Right kidney (tissue), 1 donor: ENCODE data around the gene DAB1.
"Not testable (repeated sequence)": the region's sequence is repeated elsewhere in the genome, so short reads cannot be mapped to it uniquely, and the experiment has no call there.

Experiments
- DNase-seq: peaks from one replicate; pipeline ENCODE4 v3.0.0-alpha.2; 2016

DAB1 gene

DNA sequence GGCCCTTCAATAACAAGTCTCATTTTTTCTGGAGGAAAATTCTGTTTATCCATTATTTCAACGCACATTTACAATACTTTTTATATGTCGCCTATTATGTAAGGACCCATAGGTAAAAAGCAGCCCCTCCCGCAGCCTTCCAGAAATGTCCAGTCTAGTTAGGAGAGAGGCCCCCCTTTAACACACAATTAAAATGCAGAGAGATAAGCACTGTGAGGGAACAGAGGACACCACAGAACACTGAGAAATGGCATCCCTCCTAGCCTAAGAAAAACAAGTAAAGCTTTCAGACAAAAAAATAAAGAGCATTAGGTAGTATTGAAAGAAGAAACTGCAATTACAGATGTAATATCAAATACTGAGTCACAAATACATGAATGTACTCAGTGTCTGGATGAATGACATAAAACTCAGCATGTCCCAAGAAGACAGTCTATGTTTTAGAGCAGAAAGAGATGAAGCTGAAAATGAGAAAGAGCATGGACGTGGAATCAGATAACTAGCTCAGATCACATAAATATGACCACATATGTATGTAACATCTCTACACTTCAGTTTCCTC lies 62.9 kb downstream of the DAB1 start:
- no peak for DNase-seq

DNA sequence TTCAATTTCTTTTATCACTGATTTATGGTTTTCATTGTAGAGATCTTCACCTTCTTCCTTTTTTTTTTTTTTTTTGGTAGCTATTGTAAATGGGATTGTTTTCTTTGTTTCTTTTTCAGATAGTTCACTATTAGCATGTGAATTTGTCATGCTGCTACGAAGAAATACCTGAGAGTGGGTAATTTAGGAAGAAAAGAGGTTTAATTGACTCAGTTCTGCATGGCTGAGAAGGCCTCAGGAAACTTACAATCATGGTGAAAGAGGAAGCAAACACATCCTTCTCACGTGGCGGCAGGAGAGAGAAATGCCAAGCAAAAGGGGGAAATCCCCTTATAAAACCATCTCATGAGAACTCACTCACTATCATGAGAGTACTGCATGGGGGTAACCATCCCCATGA lies 66.4 kb downstream of the DAB1 start:
- no peak for DNase-seq

DNA sequence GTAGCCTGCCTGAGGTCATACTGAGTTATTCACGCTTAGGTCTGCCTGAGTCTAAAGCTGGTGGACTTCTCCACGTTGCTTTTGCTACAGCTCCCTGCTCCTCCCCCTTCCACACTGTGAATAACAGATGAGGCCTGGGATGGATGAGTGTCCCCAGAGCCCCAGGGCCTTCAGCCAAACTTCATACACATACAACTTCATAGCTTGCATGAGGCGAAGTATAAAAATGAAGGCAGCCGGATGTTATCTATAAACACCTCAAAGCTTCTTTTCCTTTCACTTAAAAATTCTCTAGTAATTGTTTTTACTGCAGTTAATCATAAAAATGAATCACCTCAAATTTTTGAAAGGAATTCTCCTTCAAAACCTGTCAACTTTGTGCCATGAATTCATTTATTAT lies 70.2 kb downstream of the DAB1 start:
- no peak for DNase-seq

DNA sequence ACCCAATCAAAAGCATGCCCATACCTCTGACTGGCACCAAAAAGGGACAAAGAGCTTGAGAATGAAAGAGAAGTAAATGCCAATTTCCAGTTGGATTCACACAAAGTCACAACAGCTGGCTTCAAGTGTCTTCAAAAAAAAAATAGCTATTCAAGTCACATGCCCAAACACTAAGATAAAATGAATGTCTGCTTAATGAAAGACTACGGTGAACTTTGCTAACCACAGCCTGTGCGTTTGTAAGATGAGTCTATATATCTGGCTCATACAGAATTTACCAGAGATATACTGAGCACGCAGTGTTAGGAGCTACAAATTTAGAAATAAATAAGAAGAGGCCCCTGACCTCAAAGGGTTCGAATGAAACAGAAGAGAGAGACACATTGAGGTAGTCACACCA lies 73.2 kb downstream of the DAB1 start:
- no peak for DNase-seq

DNA sequence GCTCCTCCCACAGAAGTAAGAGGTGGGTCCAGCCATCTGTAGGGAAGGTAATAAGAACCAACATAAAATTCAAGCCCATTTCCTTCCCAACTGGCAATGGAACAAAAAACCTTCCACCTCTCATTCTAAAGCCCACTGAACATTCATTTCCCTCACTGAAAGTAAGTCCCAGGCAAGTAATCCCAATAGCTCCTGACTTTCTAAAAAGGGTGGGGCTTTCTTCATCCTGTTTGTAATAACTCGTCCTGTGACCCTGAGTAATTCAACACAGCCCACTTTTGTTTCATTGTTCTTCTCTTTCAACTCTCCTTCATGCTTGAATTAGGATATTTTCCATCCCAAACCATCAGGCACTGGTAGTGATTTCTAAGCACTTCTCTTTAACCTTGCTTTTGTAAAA lies 74.9 kb downstream of the DAB1 start:
- DNase-seq: no peak

DNA sequence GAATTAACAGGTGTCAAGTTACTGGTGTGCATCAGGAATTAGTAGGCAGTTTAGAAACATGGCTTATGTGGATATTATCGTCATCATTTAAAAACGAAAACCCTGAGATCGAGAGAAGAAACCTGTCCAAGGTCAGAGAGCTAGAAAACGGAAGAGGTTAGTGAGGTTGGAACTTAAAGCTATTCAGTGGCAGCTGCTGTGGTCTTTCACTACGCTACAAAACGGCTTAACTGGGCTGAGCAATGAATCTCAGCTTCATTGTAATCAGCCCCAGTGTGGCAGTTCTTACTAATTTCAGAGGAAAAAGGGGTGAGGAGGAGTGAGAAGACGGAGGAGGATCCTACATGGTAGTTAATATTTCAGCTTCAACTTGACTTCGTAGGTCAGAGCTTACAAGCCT lies 77.9 kb downstream of the DAB1 start:
- no peak for DNase-seq

DNA sequence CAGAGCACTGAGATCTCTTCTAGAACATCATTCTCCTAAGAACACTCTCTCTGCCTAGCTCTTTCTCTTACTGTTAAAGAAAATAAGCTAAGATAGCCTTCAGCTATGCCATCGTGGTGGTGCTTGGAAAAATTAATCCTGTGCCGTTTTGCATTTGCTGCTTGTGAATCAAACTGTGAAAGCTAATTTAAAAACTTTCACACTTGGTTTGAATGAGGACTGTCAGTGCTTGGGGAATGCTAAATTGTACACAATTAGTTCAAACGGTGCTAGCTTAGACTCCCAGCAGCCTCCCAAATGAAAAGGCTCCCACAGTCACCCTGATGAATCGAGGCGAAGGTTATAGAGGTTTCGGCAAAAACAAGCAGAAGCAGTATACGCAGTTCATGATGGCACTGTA lies 79.6 kb downstream of the DAB1 start:
- no peak for DNase-seq

DNA sequence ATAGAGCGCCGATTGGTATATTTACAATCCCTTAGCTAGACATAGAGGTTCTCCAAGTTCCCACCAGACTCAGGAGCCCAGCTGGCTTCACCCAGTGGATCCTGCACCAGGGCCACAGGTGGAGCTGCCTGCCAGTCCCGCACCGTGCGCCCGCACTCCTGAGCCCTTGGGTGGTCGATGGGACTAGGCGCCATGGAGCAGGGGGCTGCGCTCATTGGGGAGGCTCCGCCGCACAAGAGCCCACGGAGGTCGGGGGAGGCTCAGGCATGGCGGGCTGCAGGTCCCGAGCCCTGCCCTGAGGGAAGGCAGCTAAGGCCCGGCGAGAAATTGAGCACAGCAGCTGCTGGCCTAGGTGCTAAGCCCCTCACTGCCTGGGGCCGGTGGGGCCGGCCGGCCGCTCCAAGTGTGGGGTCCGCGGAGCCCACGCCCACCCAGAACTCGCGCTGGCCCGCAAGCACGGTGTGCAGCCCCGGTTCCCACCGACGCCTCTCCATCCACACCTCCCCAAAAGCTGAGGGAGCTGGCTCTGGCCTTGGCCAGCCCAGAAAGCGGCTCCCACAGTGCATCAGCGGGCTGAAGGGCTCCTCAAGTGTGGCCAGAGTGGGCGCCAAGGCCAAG lies 80.5 kb downstream of the DAB1 start:
- DNase-seq: not testable (repeated sequence)

DNA sequence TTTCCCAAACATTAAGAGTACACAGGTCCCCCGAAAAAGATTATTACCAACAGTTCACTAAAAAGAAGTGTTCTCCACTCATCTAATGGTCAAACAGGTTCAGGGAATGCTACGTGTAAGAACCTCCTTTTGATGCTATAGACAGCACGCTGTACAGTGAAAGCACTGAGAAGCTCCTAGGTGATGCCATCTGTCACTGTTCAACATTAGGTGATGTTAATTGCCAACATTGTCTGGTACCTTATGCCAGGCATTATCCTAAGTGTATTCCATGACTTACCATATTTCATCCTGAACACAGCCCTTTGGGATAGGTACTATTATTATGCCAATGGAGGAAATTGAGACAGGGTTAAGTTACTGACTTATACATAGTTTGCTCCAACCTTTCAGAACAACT lies 82.1 kb downstream of the DAB1 start:
- no peak for DNase-seq

DNA sequence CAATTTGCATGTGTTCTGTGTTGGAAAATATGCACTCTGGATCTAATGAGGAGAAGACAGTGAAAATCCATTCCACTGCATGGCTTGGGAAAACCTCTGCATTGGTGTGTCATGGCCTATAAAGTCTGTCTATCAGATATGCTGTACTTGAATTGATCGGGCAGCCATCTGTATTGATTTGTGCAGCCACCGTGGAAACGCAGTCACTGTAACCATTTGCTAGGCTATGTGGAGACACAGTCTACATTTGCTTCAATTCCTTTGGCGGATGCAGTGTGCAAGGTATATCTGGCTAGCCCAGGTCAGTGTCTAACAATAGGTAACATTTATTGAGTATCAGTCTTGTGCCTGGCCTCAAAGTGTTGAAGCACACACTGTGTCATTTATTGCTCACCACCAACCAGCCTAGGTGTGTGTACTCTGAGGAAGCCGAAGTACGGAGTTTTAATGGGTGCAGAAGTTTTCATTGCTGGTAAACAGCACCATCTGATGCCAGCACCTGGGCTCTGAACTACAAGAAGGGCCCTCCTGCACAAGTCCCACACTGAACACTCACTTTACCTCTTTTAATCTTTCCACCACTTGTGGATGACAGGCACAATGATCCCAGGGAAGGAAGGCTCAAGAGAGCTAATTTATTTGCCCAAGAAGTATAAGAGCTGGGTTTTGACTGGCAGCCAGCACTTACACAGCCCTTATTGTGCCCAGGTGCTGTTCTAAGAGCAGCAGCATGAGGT lies 83.4 kb downstream of the DAB1 start:
- DNase-seq: no peak

DNA sequence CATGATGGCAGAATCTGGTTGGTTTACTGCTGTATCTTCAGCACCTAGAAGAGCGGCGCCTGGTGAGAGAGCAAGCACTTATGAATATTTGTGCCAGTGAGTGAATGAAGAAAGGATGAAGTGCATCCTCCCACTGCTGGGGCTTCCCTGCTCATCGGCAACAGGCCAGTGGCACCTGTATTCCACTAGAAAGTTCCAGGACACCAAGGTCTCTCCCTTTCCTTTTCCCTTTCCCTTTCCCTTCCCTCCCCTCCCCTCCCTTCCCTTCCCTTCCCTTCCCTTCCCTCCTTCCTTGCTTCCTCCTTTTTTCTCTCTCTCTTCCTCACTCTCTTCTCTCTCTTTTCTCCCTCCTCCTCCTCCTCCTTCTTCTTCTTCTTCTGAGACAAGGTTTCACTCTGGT lies 86.2 kb downstream of the DAB1 start:
- no peak for DNase-seq

DNA sequence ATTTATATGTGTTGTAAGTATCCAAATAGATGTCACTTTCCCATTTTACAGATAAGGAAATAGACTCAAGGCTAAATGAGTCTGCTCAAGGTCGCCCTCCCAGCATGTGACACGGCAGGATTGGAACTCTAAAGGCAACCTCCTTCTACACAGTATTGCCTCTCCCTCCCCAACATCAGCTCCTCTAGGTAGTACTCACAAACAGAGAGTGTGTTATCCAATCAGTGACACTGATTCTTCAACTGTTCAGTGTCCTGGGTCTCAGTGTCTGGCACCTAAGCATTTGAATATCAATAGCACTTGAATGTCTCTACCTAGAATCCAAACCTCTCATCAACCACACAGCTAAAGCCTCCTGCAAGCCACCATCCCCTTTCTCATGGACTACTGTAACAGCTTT lies 87.1 kb downstream of the DAB1 start:
- no peak for DNase-seq

DNA sequence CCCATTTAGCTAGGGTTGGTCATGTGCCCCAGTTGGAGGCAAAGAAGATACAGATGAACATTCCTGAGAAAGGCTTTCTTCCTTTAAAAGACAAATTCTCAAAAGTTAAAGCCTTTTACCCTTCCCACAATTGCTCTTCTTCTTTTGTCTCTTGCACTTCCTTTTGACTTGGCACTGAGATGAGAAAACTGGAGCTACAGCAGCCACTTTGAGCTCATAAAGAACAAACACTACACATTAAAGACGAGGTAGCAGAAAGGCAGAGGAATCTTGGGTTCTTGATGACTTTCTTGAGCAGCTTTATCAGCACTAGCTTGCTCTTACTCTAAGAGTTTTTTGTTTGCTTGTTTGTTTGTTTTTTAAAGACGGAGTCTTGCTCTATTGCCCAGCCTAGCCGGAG lies 92.2 kb downstream of the DAB1 start:
- no peak for DNase-seq

DNA sequence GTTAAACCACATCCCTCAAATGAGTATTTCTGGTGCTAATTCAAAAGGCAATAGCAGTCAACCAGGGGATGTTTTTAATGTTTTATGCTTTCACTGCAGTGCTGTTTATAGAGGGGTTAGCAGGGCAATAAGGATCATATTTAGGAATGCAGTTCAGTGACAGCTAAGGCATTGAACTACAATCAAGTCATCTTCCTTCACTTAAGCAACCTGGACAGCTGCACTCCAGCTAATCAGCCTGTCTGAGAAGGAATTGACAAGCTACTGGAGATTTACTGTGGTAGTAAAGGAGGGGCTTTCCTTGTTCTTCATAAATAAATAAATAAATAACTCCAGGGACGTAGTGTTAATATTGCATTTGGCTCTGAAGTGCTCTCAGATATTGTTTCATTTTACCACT lies 93.9 kb downstream of the DAB1 start:
- no peak for DNase-seq

DNA sequence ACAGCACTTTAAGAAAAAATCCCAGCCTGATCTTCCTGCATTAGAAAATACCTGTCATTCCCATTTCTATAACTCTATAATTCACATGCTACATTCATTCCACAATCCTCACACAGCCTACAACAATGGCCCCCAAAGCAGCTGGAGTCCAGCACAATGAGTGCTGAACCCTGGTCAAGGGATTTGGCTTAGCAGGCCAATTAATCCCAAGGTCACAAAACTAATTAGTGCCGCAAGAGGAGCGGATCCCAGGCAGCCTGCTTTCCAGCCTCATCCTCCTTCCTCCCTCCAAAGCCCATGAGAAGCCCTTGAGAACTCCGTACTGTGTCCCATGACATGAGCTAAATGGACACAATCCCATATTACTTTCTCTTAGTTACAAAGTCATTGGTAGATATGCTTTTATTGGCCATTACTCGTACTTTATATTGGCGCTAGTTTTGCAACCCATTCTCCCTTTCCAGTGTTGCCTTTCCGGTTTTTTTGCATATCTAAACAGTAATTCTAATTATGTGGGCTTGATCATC lies 94.8 kb downstream of the DAB1 start:
- DNase-seq: no peak

DNA sequence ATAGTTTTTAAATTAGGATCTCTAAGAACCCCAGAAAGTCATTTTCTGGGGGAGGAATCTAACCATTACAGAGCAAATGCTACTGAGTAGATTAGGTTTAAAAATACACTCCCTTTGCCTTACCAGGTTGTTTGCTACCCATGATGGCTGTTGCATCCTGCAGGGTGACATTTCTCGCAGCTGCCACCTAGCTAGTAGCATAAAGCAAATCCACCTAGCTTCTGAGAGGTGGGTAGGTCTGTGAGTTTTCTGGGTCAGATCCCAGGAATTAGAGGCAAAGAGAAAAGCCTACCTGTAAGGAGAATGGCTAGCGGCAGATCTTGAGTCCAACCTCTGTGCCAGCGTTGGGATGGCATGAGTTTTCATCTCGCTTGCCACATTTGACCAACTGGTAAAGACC lies 95.9 kb downstream of the DAB1 start:
- DNase-seq: no peak

DNA sequence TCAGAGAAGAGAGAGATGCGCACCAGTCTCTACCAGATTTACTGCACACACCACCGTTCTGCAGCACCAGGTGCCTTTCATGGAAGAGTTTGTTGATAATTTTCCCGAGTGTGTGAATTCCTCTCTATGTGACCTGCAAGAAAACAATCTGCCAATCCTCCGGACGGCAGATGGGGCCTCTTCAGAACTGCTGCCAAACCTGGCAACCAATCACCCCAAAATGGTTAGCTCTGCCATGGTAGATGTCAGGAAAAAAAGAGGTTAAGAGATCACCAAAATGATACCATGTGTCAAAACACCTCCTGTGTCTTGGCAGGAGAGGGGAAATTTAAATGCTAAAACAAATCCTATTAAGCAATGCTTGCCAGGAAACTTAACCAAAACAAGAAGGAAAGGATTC lies 96.5 kb downstream of the DAB1 start:
- DNase-seq: no peak

DNA sequence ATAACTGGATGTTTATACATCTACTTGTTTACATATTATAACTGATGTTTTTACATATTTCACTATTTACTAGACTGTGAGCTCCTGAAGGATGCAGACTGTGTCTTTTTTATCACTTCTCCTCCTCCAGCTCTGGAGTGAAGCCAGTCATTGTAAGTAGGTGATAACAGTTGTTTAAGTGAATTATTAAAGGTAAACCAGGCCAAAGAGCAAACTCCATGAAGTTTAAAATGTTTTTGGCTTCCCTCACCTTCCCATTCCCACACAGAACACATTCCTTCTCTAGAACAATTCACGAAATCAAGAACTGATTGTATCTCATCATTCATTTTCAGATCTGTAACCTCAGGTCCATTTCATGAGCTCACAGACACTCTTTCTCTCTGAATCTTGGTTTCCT lies 98.3 kb downstream of the DAB1 start:
- DNase-seq: no peak

DNA sequence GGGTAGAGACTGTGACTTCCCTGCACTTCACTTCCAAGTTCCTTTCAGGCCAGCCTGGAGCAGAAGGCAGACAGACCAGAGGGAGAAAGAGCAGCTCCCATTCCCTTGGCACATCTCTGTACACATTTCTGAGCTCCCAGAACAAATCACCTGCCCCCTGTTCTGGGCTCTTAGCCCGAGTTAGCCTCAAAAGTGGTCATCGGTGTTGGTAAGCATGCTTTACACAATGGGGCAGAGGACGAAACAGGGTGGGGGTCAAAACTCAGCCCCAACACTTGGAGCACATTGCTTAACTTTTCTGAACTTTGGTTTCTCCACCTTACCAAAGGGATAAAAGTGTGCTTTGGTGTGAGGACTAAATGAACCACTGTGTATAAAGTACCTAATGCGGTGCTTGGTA lies 98.7 kb downstream of the DAB1 start:
- DNase-seq: no peak

DNA sequence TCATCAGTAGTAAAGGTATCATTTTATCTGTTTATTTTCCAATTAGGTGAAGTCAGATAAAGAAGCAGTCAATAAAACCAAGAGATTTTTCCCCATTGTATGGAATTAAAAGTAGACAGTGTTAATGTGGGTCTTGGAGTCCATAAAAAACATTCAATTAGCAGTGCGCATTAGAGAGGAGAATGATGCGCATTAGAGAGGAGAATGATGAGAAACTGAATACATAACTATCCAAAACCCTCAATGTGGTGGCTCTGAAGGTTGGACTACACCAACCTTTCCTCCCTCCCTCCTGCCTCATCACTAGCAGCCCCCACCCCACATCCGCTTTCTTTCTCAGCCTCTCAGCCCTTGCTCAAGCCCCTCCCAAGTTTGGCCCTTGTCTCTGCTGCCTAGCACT lies 99.5 kb downstream of the DAB1 start:
- DNase-seq: no peak

DNA sequence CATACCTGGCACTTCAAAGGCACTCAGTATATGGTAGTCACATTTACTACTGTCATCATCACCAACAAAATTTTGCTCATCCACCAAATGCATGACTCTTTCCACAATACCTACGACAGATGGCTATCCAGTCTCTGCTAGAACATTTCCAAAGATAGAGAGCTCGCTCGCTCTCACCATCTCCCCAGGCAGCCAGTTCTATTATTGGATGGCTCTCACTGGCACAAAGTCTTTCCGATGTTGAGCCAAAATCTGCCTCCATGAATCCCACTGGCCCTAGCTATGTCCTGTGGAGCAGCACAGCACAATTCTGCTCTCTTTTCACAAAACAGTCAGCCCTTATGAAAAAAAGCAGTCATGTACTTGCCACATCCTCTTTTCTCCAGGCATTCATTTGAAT lies 102.1 kb downstream of the DAB1 start:
- no peak for DNase-seq

DNA sequence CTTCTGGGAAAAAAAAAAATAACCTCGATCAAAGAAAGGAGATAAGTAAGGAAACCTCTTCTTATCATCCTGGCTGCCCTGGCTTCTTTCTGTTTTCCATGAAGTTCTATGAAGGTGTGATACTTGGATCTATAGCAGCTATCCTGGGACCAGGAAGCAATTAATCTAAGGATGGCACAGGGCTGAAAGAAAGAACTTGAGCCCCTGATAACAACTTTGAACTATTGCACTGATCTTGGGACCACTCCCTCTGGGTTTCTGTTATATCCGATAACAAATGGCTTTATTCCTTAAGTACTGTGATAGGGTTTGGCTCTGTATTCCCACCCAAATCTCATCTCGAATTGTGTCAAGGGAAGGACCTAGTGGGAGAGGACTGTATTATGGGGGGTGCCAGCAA lies 104.1 kb downstream of the DAB1 start:
- DNase-seq: no peak

DNA sequence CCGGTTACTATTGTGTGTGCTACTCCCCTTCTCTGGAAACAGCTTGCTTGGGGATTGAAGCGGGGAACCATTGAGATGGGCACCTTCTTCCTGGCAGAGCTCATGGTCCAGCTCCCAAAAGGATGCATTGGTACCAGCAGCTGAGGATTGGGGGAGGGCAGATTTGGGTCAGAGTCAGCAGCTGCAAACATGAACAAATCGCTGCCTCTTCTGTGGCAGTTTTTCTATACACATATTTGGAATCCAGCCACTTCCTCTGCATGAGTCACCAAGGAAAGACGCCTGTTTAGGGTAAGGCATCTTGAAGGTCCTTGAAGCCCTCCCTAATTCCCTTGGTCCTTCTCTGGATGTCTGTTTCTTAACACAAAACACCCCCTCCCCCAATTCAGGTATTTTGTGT lies 104.7 kb downstream of the DAB1 start:
- no peak for DNase-seq

DNA sequence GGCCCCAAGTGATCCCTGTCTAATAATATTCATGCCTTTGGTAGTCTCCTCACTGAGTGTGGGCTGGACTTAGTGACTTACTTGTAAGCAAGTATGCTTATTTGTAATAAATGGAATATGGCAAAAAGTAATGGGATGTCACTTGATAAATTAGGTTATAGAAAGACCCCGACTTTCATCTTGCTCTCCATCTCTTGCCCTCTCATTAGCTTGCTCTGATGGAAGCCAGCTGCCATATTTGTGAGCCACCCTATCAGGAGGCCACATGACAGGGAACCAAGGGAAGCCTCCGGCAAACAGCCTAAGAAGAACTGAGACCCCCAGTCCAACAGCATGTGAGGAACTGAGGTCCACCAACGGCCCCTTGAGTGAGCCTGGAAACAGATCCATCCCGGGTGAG lies 107.0 kb downstream of the DAB1 start:
- DNase-seq: no peak
